Endometrium (tissue), 2 donors: ENCODE measurements around the gene MTG1.
"Not testable (repeated sequence)": the region's sequence is repeated elsewhere in the genome, so short reads cannot be mapped to it uniquely, and the experiment has no call there.

Source experiments
- FAIRE-seq: peaks from 2 replicates; lab custom pipeline; 2012; peaks lifted over from hg19 to GRCh38; lab: Jason Lieb, UNC
- donor health status: control.
- donor health status: control.

Gene MTG1

GRCh38 chr10:133466683-133467275, 72.8 kb downstream of the MTG1 start:
- FAIRE-seq, result no peak

- no peak for FAIRE-seq
Measured at GRCh38 chr10:133467286-133467911, 73.4 kb downstream of the MTG1 start.

- FAIRE-seq, result not testable (repeated sequence)
Measured at GRCh38 chr10:133469205-133469604, 75.2 kb downstream of the MTG1 start.

GRCh38 chr10:133471300-133472109, 77.5 kb downstream of the MTG1 start:
- FAIRE-seq, result no peak
